Hematopoietic multipotent progenitor cell treated with erythropoietin and hydrocortisone succinate and interleukin-3 and kit ligand, for 6 days (in vitro differentiated cells): Measurements from ENCODE around the gene SEMA4D.

Experiments
- DNase-seq: peaks from one replicate; pipeline ENCODE4 v3.0.0-alpha.2; 2015

The SEMA4D gene

DNA sequence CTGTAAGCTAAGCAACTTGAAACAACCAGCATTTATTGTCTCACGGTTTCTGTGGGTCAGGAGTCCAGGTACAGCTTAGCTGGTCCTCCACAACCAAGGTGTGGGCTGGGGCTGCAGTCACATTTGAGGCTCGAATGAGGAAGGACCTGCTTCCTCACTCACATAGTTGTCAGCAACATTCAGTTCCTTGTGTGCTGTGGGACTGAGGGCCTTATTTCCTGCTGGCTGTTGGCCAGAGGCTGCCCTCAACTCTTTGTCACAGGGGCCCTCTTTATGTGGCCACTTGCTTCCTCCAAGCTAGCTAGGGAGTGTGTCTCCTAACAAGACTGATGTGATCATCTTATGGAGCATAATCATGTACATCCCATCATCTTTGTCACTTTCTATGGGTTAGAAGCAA is 29.2 kb upstream of the SEMA4D start:
- DNase-seq, result peak; percentile 55

DNA sequence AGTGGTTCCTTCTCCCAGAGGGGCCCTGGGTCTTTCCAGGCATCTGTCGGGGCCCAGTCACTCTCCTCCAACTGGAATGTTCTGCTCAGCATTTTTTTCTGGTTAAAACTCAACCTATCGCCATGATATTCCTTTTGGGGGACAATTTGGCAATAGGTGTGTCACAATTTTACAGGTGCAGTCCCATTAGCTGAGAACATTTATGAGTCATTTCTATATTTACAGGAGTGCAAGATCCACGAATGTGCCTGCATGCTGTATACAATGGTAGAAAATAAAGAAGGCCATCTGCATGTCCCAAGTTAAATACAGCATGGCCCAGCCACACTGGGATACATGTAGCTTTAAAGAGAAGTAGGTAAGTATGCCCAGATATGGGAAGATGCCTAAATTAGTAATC is 28.8 kb upstream of the SEMA4D start:
- no peak for DNase-seq

DNA sequence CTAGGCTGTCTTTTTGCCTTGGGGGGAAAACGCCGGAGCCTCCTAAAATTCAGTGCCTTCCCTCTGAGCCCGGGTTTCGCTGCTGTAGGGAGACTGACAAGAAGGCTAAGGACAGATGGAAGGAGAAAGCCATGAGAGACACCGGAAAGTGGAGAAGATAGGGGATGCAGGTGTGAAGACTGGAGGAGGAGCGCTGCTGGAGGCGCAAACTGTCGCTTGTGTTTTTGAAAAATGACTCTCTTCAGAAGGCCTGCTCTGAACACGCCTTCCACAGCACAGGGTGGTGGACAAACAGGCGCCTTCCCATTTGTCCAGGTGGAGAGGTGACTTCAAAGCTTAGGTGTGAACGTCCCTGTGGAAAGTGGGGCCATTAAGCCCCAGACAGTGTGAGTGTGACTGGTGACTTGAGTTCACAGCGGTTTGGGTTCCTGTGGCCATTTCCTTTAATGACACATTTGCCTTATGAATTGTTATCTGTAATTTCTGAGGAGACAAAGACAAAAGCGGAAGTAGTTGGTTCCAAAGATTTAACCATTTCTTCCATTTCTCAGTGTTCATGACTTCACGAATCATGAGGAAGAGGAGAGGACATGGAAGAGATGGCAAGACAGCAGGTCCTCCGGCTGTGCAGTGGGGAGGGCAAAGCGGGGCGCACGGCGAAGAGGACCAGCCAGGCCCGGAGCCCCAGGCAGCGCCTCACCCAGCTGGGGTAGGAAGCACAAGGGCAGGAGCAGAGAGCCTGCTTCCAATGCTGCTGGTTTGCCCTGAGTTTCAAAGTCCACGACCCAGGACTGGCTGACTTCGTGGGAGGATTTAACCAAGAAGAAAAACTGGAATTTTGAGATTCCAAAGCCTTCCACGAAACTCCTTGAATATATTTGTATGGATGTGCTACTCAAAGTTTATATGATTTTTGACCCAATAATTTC is 27.8 kb upstream of the SEMA4D start:
- DNase-seq, result peak; percentile 79

DNA sequence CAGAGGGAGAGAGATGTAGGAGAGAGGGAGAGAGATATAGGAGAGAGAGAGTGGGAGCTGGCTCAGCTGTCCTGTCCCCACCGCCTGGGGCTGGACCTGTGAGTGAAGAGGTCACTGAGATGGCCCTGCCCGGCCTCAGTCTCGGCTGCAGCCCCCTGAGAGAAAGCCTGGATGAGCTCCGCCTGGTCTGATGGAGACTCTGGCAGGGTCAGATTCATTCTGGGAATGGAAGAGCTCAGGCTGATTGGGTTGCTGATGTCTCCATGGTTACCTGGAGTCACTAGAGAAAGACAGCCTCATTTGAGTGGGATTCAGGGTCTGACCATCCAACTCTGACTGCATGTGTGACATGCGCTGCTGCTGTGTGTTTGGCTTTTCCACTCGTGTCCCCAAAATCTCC is 27.1 kb upstream of the SEMA4D start:
- DNase-seq, result no peak

DNA sequence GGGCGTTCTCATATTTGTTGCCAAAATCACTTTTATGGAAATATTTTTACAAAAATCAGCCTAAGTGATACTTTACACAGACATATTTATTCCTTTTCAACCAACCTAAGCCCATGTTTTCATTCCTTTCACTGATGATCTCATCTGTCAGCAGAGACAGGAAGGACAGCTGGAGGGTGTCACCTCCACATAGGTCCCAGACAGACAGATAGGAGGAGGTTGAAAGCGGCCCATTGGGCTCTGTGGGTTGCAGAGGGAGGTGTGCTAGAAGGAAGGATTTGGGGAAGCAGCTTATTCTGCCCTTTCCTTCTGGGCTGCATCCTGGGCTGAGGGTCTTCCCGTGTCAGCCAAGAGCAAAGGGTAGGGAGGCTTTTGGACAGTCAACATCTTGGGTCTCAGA is 26.0 kb upstream of the SEMA4D start:
- peak; percentile 36 for DNase-seq

DNA sequence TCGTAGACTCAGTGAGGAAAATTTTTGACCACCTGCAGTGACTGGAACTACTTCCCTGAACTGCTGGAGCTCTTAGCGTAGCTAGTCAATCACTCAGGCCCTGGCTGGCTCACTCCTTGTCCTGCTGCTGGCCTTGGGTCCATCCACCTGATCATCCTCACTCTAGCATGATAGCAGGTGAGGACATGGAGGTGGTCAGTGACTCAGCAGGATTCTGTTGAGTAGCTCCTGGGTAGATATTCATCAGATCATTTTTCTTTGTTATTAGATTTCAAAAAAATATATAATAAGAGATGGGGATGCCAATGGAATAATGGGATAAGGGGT is 25.0 kb upstream of the SEMA4D start:
- DNase-seq, result peak; percentile 25

DNA sequence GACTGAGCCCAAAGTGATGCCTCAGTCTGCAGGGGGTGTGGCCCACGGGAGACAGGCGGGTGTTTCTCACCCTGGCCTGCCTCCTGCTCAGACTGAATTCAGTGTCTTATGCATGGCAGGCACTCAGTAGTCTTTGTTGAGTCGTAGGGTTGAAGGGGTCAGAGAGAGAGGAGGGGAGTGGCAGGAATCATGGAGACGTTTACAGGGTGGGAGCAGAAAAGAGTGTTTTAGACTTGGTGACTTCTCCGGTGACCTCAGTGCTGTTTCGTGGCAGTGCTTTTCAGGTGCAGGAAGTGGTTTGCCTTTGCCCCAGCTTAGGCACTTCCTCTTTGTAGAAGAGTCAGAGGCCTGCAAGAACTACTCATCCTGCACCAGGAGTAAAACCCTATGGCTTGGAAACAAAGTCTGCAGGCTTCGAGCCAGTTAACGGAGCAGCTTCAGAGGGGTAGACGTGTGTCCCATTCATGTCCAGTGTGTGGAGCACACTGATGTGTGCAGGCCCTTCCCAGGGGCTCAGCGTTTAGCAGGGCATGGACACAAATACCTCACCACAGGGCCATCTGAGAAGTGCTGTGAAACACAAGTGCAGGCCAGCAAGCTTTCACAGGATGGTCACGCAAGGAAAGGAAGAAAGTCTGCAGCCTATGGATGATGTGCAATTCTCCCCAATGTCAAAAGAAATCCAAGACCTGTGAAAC is 24.5 kb upstream of the SEMA4D start:
- peak; percentile 74 for DNase-seq

DNA sequence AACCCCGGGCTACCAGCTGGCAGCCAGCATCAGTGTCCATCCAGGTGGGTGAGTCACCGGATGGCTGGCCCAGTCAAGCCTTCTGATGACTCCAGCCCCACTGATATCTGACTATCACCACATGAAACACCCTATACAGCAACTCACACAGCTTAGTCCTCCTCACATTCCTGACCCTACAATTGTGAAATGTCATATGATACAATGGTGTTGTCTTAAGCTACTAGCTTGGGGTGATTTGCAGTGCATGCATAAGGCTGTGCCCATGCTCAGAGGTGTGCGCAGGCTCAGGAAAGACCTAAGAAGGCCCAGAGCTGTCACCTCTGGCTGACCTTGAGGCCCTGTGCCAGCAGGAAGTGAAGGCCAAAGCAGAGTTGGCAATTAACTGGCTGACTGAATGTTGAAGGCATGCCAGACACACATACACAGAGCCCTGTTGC is 21.5 kb upstream of the SEMA4D start:
- no peak for DNase-seq

DNA sequence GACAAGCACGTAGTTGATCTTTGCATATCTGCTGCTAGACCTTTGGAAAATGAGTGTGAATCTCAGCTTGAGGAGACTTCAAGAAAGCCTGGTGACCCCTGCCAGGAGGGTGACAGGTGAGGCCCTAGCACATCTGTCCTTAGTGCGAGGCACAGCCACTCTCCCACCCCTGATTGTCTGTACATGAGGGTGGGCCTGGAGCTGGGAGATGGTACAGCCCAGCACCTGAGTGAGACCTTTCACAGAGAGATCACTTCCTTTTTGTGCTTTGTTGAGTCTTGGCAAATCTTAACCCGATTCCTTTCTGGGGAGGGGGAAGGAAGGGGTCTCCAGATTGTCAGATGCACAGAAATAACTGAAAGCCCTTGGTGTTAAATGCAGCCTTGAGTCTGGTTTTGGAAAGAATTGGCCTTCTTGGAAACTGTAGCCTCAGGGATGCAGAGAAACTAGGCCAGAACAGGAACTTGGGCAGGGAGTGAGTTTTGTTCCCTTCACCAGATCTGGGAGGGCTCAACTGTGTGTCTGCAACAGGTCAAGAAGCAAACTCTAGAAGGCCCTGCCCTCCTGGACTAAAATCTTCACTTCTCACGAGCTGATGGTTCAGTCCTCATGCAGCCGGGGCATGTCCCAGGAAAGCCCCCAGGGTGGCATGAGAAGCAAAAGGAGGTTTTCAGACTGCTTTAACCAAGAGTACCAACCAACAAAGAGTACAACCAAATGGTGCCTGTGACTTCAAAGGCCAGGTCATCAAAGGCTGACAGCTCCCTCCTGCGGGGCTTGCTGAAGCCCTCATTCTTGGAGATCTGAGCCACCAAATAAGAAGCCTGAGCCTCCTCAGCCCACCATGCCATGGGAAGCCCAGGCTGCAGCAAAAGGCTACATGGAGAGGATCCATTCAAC is 20.8 kb upstream of the SEMA4D start:
- DNase-seq, result no peak

DNA sequence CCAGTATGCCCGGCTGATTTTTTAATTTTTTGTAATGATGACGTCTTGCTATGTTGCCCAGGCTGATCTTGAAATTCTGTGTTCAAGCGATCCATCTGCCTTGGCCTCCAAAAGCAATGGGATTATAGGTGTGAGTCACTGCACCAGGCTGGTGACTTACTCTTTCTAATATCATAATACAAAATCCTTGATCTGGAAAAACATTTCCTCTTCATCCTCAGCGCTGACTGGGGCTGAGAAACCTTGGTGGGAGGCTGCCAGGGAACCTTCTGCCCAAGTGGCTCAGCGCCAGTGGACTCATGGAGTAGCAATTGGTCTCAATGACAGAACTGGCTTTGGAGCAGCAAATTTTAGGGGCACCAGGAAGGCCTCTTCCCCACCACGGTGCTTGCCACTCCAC is 17.5 kb upstream of the SEMA4D start:
- DNase-seq, result no peak

DNA sequence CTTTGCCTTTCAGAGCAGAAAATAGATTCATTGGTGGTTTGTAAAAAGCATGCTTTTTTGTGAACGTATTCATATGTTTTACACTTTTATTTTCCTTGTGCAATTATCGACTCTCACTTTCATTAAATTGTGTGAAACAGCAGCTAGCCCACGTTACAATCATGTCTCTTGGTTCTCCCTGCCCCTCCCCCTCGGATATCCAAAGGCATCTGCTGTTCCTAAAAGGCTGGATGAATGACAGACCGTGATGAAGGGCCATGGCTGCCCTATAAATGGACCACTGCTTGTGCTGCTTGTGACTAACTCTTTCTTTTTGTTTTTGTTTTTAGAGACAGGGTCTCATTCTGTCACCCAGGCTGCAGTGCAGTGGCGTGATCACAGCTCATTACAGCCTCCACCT is 17.0 kb upstream of the SEMA4D start:
- DNase-seq, result no peak

DNA sequence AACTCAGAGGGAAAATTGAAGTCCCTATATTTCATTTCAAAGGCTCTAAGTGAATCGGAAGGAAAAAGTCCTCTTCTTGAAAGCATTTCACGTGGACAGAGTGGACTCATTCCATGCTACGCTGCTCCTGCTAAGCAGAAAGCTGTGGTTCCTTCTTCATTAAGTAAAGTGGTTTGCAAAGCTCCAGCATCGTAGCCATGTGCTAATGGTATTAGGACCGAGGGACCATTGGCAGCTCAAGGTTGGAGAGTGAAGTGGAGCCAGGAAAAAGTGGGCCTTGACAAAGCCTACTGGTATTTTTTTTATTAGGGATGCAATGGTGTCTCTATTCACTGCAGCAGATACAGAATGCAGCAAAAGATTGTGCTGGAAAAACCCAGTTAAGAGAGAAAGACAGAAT is 16.4 kb upstream of the SEMA4D start:
- no peak for DNase-seq

DNA sequence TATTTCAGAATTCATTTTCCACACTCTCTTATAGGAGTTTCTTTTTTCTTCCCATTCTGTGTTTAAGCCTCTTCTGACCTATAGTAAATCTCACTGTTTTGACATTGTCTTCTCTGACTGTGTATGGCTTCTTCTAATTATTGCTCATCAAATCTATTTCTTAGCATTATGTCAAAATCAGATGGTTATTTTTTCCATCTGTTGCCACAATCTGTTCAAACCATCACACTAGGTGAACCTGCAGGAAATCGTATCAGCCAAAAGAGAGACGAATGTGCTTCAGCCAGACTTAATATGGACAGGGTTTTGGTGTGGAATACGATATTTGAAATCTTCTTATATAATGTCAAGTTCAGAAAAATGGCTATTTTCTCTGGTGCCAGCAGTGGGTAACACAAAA is 15.9 kb upstream of the SEMA4D start:
- DNase-seq, result no peak

DNA sequence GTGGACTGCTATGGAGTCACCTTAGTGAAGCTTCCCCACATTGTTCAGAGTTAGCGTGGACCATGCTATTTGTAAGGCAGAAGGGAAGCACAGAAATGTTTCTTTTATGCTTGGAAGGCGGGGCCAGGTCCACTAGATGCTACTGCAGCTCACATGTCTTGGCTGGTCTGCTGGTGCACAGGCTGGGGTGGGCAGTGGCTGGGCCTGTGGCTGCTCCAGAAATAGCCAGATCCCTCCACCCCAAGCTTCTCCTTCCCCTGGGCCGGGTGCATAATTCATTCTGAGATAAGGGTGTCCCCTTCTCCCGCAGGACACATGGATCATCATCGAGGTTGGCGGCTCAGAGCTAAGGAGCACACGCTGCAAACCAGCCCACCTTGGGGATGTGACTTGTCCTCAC is 14.5 kb upstream of the SEMA4D start:
- DNase-seq, result no peak

DNA sequence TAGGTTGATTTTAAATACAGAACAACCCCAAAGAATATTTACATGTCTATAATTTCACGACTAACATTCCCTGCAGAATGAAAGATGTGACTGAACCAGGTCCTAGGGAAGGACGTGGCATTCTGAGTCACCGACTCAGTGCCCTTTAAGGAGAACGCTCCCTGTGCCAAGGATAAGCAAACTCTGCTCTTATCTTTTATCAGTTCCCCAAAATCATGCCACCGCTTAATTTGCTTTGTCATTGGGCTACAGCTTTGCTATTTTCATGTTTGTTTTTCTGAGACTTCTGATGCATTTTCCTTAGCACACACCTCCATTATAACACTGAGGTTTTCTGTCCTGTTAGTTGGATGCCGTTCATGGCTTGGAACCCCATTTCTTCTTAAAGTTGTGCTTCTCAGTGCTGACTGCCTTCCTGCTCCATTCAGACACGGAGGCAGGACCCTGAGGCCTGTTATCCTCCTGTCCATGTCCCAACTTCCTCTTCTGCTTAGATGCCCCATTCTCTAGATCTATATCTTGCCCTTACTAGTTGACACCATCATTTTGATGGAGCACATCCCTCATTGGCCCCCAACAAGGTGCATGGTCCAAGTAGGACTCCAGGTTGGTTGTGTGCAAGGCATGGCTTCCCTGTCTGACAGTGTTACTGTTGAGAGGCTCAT is 11.2 kb upstream of the SEMA4D start:
- peak; percentile 62 for DNase-seq

DNA sequence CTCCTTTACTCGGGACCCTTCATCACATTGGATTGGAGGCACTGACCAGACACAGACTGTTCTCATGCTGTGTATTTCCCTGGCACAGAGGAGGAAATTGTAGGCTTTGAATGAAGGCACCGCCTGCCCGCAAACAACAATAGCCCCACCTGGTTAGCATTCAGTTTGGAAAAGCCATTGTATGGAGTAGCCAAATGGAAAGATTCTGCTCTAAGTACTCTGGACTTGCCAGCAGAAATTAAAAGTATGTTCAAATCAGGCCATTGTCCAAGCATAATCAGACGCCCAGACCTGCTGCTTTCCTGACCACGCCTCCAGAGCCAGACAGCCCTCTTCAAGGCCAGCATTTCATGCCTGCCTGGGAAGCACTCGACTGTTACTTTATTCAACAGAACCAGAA is 8.0 kb upstream of the SEMA4D start:
- DNase-seq, result no peak

DNA sequence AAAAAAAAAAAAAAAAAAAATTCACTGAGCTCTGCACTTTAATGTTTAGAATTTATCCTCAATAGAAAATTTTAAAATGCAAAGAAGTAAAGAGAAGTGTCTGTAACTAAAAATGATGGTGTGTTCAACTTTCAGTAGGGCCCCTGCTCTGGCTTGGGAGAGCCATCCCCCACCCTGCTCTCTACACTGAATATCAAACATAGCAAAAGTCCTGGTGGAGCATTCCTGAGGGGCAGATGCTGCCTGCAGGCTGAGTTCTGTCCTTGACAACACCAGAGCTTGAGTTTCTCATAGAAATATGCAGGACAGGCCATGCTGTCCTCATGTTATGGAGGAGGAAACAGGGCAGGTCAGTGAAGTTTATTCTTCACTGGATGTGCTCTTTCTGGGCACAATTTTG is 7.1 kb upstream of the SEMA4D start:
- DNase-seq, result no peak

DNA sequence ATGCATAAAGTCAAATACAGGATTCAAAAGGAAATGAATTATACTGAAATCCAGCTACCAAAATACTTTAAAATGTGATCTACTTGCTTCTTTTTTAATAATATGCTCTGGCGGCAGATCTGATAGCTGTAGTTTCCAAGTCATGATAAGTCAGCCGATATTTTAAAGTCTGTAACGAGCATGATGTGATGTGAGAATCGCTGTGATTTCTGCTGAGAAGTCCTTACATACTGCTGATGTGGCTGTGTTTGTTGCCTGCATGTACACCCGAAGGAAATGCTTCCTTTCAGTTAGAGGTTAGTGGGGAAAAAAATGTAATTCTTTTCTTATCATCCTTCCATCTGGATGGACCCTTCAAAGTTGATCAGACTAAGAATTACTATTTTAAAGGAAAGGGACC is 4.8 kb upstream of the SEMA4D start:
- no peak for DNase-seq

DNA sequence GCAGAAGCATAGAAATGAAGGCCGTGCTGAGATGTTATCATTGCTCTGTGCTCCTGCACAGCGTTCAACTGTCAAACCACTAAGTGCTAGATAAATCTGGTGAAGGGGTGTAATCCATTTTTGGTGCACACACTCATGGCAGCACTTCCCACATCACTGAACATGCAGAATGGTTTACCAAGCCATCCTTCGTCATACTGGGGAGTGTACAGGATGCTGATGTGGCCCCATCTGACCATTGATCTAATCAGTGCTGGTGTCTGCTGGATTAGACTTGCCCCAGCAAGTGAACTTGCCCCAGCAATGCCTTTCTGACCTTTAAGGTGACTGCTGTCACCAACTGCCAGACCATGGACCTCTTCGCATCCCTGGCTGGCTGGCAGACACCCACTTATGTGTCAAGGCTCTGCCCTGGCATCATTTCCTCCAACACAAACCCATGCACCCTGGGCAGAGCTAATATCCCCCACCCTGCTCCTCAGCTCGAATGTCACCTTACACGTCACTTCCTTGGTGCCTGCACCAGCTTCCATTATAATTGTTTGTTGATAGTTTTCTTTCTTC is 4.2 kb upstream of the SEMA4D start:
- peak; percentile 85 for DNase-seq

DNA sequence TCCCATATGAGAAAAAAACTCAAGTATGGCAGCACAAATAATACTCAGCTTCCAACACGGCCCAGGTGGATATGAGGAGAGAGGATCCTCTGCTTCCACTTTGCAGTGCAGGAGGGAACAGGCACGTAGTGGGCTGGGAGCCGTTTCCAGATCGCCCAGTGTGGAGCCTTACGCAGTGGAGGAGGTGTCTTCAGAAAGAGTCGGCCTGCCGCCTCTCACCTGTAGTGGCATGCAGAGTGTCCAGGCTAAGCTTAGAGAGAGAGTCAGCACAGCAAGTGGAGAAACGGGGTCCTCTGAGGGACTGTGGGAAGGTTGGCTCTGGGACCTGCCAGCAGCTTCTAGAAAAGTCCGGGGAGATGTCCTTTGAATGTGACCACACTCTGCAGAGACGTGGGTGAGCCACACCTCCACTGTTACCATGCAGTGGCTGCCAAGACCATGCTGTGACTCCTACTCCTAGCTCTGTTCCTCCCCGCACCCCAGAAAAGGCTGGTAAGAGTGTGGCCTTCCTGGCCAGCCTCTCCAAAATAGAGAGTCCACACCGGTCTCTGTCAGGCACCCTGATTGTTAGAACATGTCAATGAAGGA is 3.5 kb upstream of the SEMA4D start:
- no peak for DNase-seq

DNA sequence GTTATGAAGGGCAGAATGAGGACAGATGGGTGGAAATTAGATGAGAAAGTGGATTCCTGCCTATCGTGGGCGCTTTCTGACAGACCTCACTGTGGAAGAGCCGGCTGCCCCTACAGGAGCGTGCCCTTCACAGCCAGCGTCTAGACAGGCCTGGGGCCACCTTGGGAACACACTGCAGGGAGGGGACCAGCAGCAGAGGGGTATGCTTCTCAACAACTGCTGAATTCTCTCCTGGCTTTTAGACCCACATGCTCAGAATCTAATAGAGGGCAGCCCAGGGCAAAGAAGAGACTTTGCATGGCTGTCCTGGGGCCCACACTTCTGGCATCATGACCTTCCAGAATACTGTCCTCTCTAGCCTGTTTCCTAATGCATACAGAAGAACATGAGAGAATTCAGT is 2.1 kb upstream of the SEMA4D start:
- DNase-seq, result no peak

DNA sequence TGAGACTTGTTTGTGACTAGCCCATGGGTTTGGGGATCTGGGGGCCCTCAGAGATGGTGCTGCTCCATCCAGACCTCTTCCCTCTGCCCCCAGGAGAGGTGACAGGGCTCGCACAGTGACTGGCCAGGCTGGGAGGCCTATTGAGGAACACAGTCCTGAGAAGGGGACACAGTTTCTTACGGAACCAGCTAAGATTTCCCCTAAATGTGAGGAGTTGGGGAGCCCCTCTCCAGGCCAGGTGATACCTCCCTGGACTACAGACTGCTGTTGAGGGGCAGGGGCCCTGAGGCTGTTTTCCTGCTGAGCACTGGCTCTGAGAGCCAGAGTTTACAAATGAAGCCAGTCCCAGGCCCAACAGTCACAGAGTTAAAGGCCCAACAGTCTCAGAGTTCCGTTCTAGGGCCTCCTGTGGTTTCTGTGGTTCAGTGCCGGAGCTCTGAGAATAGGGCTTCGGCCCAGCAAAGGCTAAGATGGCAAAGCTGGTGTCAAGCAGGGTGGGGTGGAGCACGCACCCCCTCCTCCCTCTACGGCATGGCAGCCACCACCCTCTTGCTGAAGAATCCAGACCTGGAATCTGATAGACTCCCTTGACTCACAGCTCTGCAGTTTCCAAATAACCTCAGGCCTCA is 1.1 kb upstream of the SEMA4D start:
- DNase-seq, result peak; percentile 85
